OCI-LY1 (cell line): ENCODE data around the gene KCNMA1.

Experiments
- EZH2 ChIP-seq: fragments of 200-600 bp; sonication (generic), shearing (Covaris generic); IDR thresholded peaks from 2 replicates; pipeline ENCODE4 v1.8.0; 2017; ENCODE audit warnings: borderline replicate concordance, mixed run types, mild to moderate bottlenecking, antibody characterized with exemption, low read length, moderate library complexity, mixed read lengths
- TF ChIP-seq, protein P1 (sequence below): fragments of 200-600 bp; sonication (generic), shearing (Covaris generic); IDR thresholded peaks from 2 replicates; pipeline ENCODE4 v1.5.1; 2017; ENCODE audit warnings: mild to moderate bottlenecking, antibody characterized with exemption, low read length, moderate library complexity, mixed read lengths

DNA sequence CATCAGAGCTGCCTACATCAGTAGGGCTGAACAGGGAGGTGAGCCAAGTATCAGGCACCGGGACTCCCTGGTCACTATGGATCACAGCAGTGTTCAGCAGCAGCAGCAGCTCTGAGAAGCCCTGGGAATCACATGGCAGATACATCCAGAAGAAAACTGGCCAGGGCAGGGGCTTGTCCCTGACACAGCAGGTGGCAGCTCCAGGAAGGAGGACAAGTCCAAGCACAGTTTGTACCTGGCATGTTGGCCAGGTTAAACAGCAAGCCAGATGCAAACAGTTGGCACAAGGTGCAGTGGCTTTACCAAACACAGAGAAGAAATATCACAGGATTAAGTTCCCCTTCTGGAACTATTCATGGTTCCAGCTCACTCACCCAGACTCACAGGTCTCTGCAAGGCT is 139.4 kb downstream of the KCNMA1 start:
- TF ChIP-seq, protein P1, sequence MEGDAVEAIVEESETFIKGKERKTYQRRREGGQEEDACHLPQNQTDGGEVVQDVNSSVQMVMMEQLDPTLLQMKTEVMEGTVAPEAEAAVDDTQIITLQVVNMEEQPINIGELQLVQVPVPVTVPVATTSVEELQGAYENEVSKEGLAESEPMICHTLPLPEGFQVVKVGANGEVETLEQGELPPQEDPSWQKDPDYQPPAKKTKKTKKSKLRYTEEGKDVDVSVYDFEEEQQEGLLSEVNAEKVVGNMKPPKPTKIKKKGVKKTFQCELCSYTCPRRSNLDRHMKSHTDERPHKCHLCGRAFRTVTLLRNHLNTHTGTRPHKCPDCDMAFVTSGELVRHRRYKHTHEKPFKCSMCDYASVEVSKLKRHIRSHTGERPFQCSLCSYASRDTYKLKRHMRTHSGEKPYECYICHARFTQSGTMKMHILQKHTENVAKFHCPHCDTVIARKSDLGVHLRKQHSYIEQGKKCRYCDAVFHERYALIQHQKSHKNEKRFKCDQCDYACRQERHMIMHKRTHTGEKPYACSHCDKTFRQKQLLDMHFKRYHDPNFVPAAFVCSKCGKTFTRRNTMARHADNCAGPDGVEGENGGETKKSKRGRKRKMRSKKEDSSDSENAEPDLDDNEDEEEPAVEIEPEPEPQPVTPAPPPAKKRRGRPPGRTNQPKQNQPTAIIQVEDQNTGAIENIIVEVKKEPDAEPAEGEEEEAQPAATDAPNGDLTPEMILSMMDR, result no peak
- no peak for TF ChIP-seq EZH2
